Activated naive CD4-positive, alpha-beta T cell treated with anti-CD3 and anti-CD28 coated beads, Interleukin-2, amount 50 U/mL, for 72 hours (primary cell): ENCODE measurements around the gene SIGLEC1. TPM values are rescaled to one million over a fixed set of nuclear protein-coding genes. Genes with fewer than 3 reads are reported as not detected.

Experiments used
- ATAC-seq, 2 donors: fragments of 150-1000 bp; cut with Tn5 transposase; 2 replicates each; pipeline ENCODE4 v1.10.0; 2021; ENCODE audit warnings: mild to moderate bottlenecking in 2 of 2, moderate library complexity in 2 of 2
- DNase-seq, 2 donors: peaks; one replicate each; pipeline ENCODE4 v3.0.0; 2021 to 2022; ENCODE audit warnings: low spot score in 2 of 2
- H3K27ac Mint-ChIP-seq, 2 donors: one replicate each; pipeline ENCODE4 v1.8.0; 2022; ENCODE audit warnings: mild to moderate bottlenecking in 2 of 2, mixed read lengths in 2 of 2
- H3K36me3 Mint-ChIP-seq, 2 donors: one replicate each; pipeline ENCODE4 v1.8.0; 2022; ENCODE audit warnings: mixed read lengths in 2 of 2
- H3K9me3 Mint-ChIP-seq, 2 donors: one replicate each; pipeline ENCODE4 v1.8.0; 2022; ENCODE audit warnings: mixed read lengths in 2 of 2
- total RNA-seq, 2 donors: library from RNA; stranded (reverse); gene quantifications; one replicate each; pipeline ENCODE4 v1.2.3, GENCODE V29; 2022

The SIGLEC1 gene
- under 1 TPM in 1 of 2 donors, not detected in 1; 0.14 TPM for total RNA-seq

DNA sequence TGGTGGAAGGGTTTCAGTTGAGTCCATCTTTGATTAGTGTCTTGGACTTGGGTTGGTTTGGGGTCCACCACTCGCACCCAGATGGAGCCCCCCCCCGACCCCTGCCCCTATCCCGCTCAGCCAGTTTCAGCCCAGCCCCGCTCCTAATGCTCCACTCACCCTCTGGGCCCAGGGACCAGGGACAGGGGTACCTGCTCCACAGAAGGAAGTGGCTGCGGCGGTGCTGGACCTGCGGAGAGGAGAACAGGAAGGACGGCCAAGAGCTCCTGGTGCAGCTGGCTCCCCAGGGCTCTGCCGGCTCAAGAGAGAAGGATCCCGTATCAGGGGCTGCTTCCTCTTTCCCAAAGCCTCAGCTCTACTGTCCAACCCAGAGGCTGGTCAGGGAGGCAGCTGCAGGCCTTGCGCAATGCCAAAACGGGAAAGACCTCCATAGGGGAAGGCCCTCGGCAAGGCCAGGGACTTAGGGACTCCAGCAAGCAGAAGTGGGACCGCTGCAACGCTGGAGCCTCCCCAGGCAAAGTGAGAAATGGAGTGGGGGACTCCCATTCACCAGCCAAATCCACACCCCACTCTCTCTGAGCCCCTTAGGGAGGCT lies at the start of gene SIGLEC1:
TSS of gene SIGLEC1 (minus strand) at position 322 of the 595 bp plus-strand sequence. CDS start 5,472 bp downstream, outside the sequence.
- no peaks in the 10 kb centered on the region for H3K9me3 Mint-ChIP-seq
- no peaks in the 10 kb centered on the region for H3K36me3 Mint-ChIP-seq
- no peak for DNase-seq
- ATAC-seq, result no peak
- H3K27ac Mint-ChIP-seq, result no peak within 1 kb of the TSS

DNA sequence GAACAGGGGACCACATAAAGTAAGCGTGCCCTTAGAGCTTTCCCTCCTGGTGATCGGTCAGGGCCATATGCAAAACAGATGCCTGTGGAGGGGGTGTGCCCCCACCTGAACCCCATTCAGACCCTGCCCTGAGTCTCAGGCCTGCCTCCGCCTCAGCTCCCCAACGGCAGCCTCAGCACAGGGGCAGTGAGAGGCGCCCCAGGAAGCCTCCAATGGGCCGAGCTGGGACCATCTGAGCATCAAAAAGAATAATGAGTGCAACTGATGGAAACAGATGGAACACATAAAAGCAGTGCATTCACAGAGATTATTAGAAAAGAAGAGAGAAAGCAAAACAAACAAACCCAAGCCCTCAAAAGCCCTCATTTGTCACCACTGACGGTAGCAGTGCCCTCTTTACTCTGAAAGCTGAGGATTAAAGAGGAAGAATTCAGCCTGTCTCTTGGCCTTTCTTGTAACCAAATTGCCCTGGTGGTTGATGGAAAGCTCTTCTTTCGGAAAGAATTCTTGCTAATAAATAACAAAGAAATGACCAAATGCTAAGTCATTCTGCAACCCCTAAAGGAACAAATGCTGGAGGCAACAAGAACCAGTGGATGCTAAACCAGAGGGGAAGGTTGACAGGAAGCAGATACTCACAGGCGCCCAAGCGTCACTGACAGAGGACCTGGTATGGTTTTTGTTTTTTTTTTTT lies 48.4 kb upstream of the SIGLEC1 start:
- DNase-seq (no peak), ATAC-seq (no peak)
- H3K27ac Mint-ChIP-seq, result no peak overlapping the region
- peaks cover 0 to 6% of the 10 kb centered on the region in 2 donors for H3K36me3 Mint-ChIP-seq
- H3K9me3 Mint-ChIP-seq, result no peaks in the 10 kb centered on the region

DNA sequence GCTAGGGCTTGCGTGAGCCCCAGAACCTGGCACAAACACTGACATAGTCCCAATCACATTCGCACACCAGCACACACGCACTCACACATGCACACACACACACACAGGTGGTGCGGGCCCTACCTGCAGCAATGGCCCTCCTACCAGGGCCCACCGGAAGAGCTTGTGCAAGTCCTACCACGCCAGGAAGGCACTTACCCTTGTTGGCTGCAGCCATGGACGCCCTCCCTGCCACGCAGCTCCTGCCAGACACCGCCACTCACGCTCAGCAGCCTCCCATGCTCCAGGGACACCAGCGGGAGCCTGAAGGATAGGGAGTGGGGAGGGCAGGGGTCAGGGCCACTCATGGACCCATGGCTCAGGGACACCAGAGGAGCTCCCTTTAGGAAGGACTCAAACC lies 47.5 kb upstream of the SIGLEC1 start:
- Mint-ChIP-seq H3K36me3 (peaks cover 0 to 6% of the 10 kb centered on the region in 2 donors), H3K27ac (peak overlapping the region; percentile 34 to 95), H3K9me3 (no peaks in the 10 kb centered on the region)
- DNase-seq (no peak), ATAC-seq (no peak)

DNA sequence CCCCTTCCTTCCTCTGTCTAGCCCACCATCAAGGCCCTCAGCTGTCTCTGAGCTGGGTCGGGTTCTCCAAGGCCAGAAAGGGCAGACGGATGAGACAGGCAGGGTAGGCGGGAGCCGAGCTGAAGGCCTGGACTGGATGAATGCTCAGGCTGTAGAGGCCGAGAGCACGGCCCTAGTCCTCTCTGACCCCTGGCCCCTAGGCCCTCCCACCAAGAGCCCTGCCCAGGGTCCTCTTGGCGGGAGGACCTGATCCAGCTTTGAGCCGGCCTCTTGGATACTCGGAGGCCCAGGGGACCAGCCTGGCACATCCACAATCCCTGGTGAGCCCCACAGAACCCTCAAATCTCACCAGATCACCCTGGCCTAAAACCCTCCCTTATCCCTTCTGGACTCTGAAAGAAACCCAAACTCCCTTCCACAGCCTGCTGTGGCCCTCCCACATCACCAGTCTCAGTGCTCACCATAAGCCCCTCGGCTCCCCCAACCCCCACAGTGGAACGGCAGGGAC lies 47.0 kb upstream of the SIGLEC1 start:
- Mint-ChIP-seq H3K9me3 (no peaks in the 10 kb centered on the region), H3K27ac (peak overlapping the region; percentile 34 to 95), H3K36me3 (peaks cover 0 to 6% of the 10 kb centered on the region in 2 donors)
- ATAC-seq (no peak), DNase-seq (no peak)

DNA sequence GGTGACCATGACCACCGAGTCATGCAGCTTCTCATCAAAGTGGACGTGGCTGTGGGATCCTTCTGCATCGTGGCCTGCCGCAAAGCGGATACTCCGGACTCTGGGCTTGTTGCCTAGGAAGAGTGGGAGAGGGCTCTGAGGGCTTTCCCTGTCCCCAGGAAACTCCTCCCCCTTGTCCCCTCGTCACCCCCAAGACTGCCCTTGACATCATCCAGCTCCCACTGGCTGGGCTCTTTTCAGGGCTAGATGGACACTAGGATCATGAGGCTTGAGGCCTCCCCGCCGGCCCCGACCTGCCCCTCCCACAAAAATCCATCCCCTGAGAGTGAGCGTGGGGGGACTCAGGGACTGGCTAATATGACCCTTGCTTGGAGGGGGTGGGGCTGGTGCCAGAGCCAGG lies 46.2 kb upstream of the SIGLEC1 start:
- Mint-ChIP-seq H3K27ac (no peak overlapping the region), H3K36me3 (peaks cover 0 to 6% of the 10 kb centered on the region in 2 donors), H3K9me3 (no peaks in the 10 kb centered on the region)
- no peak for ATAC-seq
- no peak for DNase-seq

DNA sequence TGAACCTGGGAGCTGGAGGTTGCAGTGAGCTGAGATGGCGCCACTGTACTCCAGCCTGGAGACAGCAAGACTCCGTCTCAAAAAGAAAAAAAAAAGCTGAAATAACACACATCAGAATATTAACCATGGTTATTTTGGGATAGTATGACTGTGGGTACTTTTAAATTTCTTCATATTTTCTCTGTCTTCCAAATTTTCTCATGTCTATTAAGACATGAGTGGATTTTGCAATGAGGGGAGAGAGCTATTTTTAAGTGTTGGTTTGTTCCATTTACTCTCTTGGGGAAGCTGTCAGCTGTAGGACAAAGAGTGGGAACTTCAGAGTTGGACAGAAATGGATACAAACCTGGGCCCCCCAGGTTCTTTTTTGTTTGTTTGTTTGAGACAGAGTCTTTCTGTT lies 44.9 kb upstream of the SIGLEC1 start:
- ATAC-seq (no peak), DNase-seq (no peak)
- no peaks in the 10 kb centered on the region for H3K9me3 Mint-ChIP-seq
- peaks cover 0 to 6% of the 10 kb centered on the region in 2 donors for H3K36me3 Mint-ChIP-seq
- no peak overlapping the region for H3K27ac Mint-ChIP-seq

DNA sequence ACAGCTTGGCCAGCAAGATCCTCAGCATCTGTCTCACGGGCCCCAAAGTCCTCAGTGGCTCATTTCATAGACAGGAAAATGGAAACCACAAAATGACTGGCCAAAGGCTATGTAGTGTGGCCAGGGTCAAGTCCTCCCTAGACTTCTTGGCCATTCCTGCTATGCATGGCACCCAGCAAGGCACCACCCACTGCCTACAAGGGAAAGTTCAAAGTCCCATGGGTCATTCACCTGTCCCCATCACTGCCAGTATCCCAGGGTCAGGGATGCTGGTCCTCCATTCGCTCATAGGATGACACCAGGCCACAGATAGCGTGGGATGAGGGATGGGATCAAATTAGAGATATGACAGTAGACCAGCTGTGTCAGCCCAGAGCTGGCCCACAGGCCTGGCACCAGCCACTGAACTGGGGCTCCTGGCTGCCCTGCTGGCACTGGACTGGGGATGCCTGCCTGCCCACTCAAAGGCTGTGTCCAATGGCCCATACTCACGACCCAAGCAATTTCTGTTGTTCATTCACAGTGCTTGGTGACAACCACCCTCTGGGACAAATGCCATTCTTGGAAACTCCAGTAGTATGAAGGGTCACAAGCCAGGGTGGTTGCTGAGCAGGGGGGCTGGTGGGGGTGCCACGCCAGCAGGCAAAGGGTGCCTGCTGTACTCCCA lies 43.5 kb upstream of the SIGLEC1 start:
- no peak for ATAC-seq
- no peaks in the 10 kb centered on the region for H3K9me3 Mint-ChIP-seq
- H3K36me3 Mint-ChIP-seq, result peaks cover 0 to 6% of the 10 kb centered on the region in 2 donors
- peak overlapping the region in 1 of 2 donors; percentile 65 for H3K27ac Mint-ChIP-seq
- DNase-seq, result no peak

DNA sequence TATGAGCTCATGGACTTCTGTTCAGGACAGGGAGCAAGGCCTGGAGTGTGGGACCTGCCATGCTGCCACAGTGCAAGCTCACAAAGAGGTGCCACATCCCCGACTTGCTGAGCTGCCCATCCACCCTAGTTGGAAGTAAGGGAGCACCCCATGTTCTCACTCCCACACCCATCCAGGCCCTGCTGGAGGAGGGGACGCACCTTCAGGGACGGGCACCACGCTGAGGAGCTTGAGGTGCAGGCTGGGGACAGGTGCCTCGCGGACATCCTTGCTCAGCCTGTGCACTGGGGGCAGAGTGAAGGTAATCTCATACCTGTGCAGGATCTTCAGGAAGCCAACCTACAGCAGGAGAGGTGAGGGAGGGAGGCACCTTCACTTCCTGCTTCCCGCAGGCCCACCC lies 42.9 kb upstream of the SIGLEC1 start:
- ATAC-seq, result no peak
- peak overlapping the region in 1 of 2 donors; percentile 39 for H3K27ac Mint-ChIP-seq

DNA sequence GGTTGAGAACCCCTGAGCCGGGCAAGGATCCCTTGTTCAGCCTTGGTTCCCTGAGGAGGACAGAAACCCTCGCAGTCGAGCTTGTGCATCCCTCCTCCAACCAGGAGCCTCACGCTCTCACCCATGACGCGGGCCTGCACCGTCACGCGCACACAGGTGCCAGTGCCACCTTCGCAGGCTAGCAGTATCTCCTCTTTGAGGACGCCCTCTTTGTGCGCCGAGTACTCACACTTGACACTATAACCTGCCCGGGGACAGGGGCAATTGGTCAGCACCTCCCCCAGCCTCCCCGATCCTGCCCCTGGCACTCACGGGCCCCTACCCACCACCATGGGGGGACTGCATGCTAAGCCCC lies 41.9 kb upstream of the SIGLEC1 start:
- no peak for DNase-seq
- H3K9me3 Mint-ChIP-seq, result no peaks in the 10 kb centered on the region

More for the DNA sequence above, 42.9 kb upstream of the SIGLEC1 start:
- no peak for DNase-seq
- H3K36me3 Mint-ChIP-seq, result peaks cover 0 to 6% of the 10 kb centered on the region in 2 donors
- H3K9me3 Mint-ChIP-seq, result no peaks in the 10 kb centered on the region

DNA sequence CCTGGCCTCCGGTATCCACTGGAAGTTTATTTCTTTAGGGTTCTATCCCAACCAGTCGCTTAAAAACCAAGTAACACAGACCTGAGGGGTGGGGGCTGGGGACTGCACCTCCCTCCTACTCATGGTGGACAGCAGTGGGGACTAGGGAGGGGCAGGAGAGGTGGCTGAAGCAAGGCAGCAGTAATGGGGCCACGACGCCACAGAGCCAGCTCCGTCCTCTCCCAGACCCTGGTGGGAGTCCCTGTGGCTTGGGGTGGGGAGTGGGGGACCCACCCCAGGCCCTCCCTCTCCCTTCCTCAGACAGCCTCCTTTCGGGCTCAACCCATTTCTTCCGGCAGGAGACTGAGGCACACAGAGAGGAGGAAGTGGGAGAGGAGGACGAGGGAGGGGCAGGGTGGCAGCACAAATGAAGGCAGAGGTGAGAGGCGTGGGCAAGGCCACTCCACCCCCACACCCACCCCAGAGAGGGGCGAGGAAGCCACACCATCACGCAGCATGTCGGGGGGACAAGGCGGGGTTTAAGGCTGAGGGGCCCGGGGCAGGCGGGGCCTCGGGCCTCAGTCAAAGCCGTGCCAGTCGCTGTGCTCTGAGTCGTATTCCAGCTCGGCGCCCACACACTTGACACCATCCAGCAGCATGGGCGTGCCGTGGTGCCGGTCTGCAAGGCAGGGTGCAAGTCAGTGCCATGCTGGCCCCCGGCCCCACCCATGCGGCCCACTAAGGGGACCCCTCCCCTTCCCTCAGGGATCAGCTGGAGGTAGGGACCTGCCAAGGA lies 41.3 kb upstream of the SIGLEC1 start:
- H3K36me3 Mint-ChIP-seq, result peaks cover 0 to 6% of the 10 kb centered on the region in 2 donors
- DNase-seq (no peak), ATAC-seq (no peak)
- no peak overlapping the region for H3K27ac Mint-ChIP-seq
- H3K9me3 Mint-ChIP-seq, result no peaks in the 10 kb centered on the region

More for the DNA sequence above, 41.9 kb upstream of the SIGLEC1 start:
- no peak for ATAC-seq
- H3K36me3 Mint-ChIP-seq, result peaks cover 0 to 6% of the 10 kb centered on the region in 2 donors
- H3K27ac Mint-ChIP-seq, result peak overlapping the region in 1 of 2 donors; percentile 39

DNA sequence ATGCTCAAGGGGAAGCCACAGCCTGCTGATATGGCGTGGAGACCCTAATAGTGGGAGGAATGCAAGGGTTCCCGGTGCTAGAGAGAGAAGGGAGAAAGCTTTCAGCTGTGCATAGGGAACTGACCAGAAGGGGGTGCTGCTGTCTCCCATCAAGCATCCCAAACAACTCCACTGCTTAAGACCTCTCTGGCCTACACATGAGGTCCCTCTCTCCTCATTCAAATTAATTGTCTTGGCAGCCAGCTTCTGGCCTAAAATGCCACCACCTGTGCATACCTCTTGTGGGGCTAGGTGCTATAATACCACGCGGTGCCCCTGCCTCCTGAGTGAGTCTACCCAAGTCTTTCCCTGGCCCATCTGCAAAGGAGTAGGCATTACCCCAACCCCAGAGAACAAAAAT lies 40.7 kb upstream of the SIGLEC1 start:
- H3K9me3 Mint-ChIP-seq, result no peaks in the 10 kb centered on the region
- H3K36me3 Mint-ChIP-seq, result peaks cover 0 to 4% of the 10 kb centered on the region in 2 donors
- ATAC-seq (peak; percentile 65 to 75), DNase-seq (peak in 1 of 2 donors; percentile 60)
- no peak overlapping the region for H3K27ac Mint-ChIP-seq

DNA sequence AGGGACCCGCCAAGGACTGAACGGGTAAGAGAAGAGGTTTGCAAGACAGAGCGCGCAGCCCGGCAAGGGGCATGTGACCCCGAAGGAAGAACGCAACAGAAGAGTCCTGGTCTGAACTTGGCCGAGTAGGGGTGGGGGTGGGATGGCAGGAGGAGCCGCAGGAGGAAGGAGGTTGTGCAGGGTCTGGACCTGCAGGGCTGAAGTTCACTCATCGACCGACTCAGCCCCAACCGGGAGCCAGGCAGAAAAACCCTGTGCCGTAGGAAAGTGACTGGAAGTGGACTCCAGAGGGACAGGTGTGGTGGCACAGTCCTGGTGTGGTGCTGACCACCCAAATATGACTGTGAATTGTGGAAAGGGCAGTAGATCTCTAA lies 40.0 kb upstream of the SIGLEC1 start:
- ATAC-seq, result peak in 1 of 2 donors; percentile 1
- no peak for DNase-seq
- H3K36me3 Mint-ChIP-seq, result no peaks in the 10 kb centered on the region
- no peaks in the 10 kb centered on the region for H3K9me3 Mint-ChIP-seq
- peak overlapping the region in 1 of 2 donors; percentile 69 for H3K27ac Mint-ChIP-seq

DNA sequence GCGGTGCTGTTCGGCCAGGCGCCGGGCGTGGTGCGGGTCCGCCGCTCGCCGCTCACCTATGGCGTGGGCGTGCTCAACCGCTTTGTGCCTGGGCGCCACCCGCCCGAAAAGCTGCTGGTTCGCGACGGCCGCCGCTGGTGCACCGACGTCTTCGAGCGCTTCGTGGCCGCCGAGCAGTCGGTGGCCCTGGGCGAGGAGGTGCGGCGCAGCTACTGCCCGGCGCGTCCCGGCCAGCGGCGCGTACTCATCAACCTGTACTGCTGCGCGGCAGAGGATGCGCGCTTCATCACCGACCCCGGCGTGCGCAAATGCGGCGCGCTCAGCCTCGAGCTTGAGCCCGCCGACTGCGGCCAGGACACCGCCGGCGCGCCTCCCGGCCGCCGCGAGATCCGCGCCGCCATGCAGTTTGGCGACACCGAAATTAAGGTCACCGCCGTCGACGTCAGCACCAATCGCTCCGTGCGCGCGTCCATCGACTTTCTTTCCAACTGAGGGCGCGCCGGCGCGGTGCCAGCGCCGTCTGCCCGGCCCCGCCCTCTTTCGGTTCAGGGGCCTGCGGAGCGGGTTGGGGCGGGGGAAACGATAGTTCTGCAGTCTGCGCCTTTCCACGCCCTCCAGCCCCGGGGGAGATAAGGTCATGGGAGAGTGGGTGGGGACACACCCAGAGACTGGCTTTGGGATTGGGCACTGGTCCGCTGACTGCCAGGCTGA lies 39.4 kb upstream of the SIGLEC1 start:
- ATAC-seq (peak; percentile 51 to 67), DNase-seq (peak in 1 of 2 donors; percentile 51)
- H3K36me3 Mint-ChIP-seq, result no peaks in the 10 kb centered on the region
- H3K27ac Mint-ChIP-seq, result peak overlapping the region in 1 of 2 donors; percentile 69
- H3K9me3 Mint-ChIP-seq, result no peaks in the 10 kb centered on the region

DNA sequence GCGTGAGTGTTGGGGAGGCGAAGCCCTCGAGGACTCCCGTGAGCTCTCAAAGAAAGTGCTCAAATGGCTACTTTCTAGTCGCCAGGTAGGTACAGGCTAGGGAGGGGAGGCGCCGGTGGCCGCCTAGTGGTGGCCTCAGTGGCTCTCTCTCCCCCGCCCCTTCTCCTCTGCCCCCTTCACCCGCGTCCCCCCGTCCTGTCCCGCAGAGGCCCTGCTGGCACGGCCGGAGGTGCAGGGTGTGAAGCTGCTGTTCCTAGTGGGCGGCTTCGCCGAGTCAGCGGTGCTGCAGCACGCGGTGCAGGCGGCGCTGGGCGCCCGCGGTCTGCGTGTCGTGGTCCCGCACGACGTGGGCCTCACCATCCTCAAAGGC lies 38.9 kb upstream of the SIGLEC1 start:
- Mint-ChIP-seq H3K27ac (no peak overlapping the region), H3K36me3 (no peaks in the 10 kb centered on the region), H3K9me3 (no peaks in the 10 kb centered on the region)
- no peak for ATAC-seq
- DNase-seq, result no peak

DNA sequence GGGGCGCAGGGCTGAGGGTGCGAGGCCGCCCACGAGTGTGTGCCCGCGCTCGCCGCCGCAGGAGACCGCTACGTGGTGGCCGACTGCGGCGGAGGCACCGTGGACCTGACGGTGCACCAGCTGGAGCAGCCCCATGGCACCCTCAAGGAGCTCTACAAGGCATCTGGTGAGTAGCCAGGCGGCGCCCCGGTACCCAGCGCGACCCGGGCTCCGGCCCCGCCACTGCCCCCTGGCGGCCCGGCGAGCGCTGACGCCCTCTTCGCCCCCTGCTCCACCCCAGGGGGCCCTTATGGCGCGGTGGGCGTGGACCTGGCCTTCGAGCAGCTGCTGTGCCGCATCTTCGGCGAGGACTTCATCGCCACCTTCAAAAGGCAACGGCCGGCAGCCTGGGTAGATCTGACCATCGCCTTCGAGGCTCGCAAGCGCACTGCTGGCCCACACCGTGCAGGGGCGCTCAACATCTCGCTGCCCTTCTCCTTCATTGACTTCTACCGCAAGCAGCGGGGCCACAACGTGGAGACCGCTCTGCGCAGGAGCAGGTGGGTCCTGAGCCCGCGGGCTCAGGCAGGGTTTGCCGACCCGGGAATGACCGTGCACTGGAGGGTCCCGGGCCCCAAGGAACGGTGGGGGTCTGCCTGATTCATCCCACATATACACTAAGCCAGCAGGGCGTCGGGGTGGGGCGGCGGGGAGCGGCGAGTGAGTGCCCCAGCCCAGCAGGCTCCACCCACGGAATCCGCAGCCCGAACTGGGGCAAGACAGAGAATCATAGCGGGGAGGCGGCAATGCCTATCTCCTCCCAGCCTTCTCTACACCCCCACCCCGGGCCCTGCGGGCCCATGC lies 37.5 kb upstream of the SIGLEC1 start:
- ATAC-seq (peak; percentile 30 to 52), DNase-seq (peak in 1 of 2 donors; percentile 59)
- no peaks in the 10 kb centered on the region for H3K9me3 Mint-ChIP-seq
- no peak overlapping the region for H3K27ac Mint-ChIP-seq
- H3K36me3 Mint-ChIP-seq, result no peaks in the 10 kb centered on the region
